ENCODE data around the gene MPV17.
"Not testable (repeated sequence)": the region's sequence is repeated elsewhere in the genome, so short reads cannot be mapped to it uniquely, and the experiment has no call there.

The MPV17 gene

DNA sequence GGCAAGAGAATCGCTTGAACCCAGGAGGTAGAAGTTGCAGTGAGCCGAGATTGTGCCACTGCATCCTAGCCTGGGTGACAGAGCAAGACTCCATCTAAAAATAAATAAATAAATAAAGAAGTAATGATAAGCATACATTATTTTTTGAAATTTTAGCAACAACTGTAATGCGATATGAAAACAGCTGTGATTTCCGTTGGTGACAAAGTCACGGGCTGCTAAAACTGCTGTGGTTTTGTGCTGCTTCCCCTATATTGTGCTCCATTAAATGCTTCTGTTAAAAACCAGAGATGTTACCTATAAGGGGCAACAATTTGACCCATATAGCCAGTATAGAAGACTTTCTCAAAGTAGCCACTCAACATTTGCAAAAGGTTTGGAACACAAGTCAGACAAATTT is 32.3 kb downstream of the MPV17 start:
- no peak for ATAC-seq
- no peaks in the 10 kb centered on the region for H3K36me3 Mint-ChIP-seq
- H3K9me3 Mint-ChIP-seq: no peaks in the 10 kb centered on the region
- no peaks in the 10 kb centered on the region for H3K4me1 Mint-ChIP-seq
- H3K27ac Mint-ChIP-seq: no peak overlapping the region
- H3K27me3 Mint-ChIP-seq: peaks cover 30% of the 10 kb centered on the region
- H3K4me3 Mint-ChIP-seq: no peak overlapping the region

DNA sequence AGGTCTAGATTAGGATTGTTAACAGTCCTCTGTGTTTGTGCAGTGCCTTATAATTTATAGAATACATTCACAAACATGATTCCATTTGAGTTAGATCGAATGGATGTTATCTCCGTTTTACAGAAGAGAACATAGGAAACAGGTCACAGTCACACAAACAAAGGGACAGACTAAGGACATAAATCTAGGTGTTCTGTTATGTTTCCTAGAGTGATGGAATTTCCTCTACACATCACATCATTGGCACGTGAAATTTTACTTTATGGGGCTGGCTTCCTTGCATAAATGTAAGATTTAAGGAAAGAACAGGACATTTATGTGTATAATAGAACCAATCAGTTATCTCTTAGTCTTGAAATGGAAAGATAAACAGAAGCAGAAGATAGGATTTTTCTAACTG is 34.3 kb downstream of the MPV17 start:
- Mint-ChIP-seq H3K4me1 (no peaks in the 10 kb centered on the region), H3K4me3 (no peak overlapping the region), H3K27ac (no peak overlapping the region), H3K9me3 (no peaks in the 10 kb centered on the region), H3K27me3 (peaks cover 30% of the 10 kb centered on the region), H3K36me3 (no peaks in the 10 kb centered on the region)
- ATAC-seq: no peak

DNA sequence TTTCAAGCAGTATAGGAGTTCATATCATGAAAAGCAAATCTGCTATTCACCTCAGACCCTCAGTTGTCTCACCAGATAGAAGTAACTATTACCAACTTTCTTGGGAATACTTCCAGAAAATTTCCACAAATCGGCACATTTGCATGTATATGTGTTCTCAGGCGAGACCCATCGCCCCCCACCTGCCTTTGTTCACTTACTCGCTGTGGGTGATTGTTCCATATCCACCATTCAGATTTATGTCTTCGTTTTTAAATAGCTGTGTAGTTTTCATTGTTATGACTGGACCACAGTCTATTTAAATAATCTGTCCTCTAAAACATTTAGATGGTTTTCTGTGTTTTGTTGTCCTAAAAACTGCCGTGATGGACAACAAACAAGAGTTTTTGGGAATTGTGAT is 37.4 kb downstream of the MPV17 start:
- H3K27me3 Mint-ChIP-seq: peaks cover 55% of the 10 kb centered on the region
- H3K27ac Mint-ChIP-seq: no peak overlapping the region
- no peak overlapping the region for H3K4me3 Mint-ChIP-seq
- no peaks in the 10 kb centered on the region for H3K9me3 Mint-ChIP-seq
- no peaks in the 10 kb centered on the region for H3K4me1 Mint-ChIP-seq
- no peak for ATAC-seq
- H3K36me3 Mint-ChIP-seq: no peaks in the 10 kb centered on the region

DNA sequence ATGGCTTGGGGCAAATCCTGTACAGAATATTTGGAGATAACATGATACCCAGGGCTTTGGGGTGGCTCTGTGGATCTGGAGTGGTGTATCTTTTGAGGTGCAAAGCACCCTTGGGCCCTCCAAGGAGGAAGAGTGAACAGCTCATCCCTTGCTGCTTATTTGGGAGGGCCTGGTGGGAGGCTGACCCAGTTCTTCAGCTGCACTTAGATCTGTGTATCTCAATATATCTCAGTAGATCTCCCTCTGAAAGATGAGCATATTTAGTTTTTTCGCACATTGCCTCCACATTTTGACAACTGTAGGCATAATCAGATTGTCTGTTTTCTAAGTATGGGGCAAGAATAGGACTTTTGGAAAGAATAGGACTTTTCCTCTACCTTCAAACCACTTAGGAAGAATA is 37.9 kb downstream of the MPV17 start:
- Mint-ChIP-seq H3K36me3 (no peaks in the 10 kb centered on the region), H3K27me3 (peaks cover 55% of the 10 kb centered on the region), H3K4me3 (no peak overlapping the region), H3K4me1 (peaks cover 2% of the 10 kb centered on the region), H3K27ac (no peak overlapping the region), H3K9me3 (no peaks in the 10 kb centered on the region)
- no peak for ATAC-seq

DNA sequence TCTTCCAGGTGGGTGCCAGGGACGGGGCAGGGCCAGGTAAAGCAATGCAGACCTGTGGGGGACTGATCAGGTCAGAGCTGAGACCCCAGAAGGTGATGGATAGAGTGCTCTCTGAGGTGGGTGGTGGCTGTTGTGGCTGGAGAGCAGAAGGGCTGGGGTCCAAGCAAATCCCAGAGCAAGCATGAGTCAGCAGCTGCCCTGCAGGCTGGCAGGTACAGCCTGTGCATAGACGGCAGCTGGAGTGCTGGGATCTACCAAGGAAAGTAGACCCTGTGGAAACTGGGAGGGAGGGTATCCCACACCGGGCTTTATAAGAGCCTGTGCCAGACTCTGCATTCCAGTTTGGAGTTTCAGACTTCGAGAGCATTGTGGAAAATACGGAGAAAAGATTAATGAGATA is 40.0 kb downstream of the MPV17 start:
- peaks cover 9% of the 10 kb centered on the region for H3K4me1 Mint-ChIP-seq
- no peak overlapping the region for H3K4me3 Mint-ChIP-seq

DNA sequence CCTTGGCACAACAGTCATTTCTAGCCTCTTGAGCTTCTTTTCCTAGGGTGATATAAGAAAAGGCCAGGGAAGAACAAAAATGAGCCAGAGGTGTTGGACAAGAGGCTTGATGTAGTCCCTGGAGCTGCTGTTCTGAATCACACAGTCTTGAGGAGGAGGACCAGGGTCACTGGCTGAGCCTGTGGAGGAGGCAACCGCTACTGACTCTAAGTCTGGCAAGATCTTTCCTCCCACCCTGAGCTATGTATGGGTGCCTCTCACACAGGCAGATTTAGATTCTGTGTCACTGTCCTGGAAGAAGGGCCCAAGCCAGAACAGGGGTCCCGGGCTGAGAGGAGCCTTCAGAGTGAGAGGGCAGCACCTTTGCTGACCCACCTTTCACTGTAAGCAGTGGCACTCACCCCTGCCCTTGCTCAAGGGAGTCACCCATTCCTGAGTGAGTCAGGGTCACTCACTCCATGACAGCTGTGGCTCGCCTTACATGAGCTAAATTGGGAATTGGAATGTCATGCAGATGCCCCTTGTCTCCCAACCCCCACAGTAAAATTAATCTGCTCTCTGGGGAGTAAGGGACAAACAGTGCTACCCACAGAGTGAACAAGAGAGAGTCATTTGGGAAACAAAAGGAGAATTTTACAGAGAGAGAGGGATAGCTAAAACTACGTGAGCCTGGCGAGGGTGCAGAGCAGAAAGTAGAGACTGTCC is 40.9 kb downstream of the MPV17 start, which contains the start of gene TRIM54:
Gene TRIM54 (plus strand): TSS at position 575 of the 705 bp plus-strand sequence. CDS start 303 bp downstream, outside the sequence.
- no peaks in the 10 kb centered on the region for H3K9me3 Mint-ChIP-seq
- H3K36me3 Mint-ChIP-seq: no peaks in the 10 kb centered on the region
- ATAC-seq: no peak
- no peak within 1 kb of the TSS for H3K4me3 Mint-ChIP-seq
- H3K27me3 Mint-ChIP-seq: peaks cover 41% of the 10 kb centered on the region
- H3K27ac Mint-ChIP-seq: no peak within 1 kb of the TSS
- peaks cover 9% of the 10 kb centered on the region for H3K4me1 Mint-ChIP-seq

More for the DNA sequence above, 40.0 kb downstream of the MPV17 start:
- Mint-ChIP-seq H3K27me3 (peaks cover 41% of the 10 kb centered on the region), H3K9me3 (no peaks in the 10 kb centered on the region), H3K27ac (no peak overlapping the region), H3K36me3 (no peaks in the 10 kb centered on the region)
- ATAC-seq: no peak

DNA sequence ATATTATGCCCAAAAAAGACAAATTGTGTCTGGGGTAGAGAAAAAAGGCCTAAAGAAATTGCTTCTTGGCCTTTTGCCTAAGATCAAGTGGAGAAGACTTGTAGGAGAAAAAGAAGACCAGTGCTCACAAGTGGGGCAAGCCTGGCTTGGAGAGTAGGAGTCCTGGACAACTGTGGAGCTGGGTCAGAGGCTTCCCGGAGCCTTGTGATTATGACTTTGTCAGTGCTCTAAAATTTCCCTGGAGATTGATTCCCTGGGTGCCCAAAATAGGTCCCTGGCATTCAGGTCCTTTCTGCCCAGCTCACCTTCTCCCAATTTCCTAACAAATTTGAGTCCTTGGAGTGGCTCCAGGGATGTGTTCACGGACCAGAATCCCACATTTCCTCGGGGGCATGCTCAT is 41.5 kb downstream of the MPV17 start:
- H3K9me3 Mint-ChIP-seq: no peaks in the 10 kb centered on the region

DNA sequence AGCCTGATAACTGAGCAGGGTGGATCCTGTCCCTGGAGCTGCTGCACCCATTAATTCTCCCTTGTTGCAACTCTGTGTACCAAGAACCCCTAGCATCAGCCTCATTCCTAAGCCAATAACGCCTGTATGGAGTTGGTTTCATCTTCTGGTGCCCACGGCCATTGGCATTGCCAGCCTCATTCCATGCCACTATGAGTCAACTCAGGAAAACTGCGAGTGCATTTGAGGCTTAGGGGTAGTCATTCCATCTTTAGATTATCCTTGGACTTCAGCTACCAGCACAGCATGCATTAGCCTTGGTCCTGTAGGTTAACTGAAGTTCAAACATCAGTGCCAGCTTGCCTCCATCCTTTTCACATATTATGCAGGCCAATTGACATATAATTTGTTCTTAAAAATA is 42.1 kb downstream of the MPV17 start:
- Mint-ChIP-seq H3K9me3 (no peaks in the 10 kb centered on the region), H3K4me3 (no peak overlapping the region), H3K27me3 (peaks cover 45% of the 10 kb centered on the region), H3K27ac (no peak overlapping the region), H3K4me1 (peaks cover 9% of the 10 kb centered on the region), H3K36me3 (no peaks in the 10 kb centered on the region)
- no peak for ATAC-seq

More for the DNA sequence above, 41.5 kb downstream of the MPV17 start:
- ATAC-seq: no peak
- Mint-ChIP-seq H3K27ac (no peak overlapping the region), H3K4me1 (peaks cover 9% of the 10 kb centered on the region), H3K4me3 (no peak overlapping the region), H3K27me3 (peaks cover 42% of the 10 kb centered on the region), H3K36me3 (no peaks in the 10 kb centered on the region)

DNA sequence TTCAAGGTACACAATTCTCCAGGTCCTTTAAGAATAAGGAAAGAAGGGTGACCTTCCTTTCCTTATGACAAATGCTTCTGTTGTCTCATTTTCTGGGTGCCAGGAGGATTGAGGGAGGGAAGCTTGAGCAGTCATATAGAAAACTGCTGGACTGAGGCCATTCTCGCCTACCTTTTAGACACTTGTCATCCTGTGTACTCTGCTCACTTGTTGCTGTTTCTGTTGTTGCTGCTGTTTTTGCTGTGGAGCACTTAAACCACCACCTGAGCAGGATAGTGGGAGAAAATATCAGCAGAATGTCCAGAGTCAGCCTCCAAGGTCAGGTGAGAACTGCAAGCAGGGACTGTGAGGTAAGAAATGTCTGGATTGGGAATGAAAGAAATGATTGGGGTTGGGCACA is 44.9 kb downstream of the MPV17 start:
- peaks cover 55% of the 10 kb centered on the region for H3K27me3 Mint-ChIP-seq
- H3K27ac Mint-ChIP-seq: no peak overlapping the region
- H3K9me3 Mint-ChIP-seq: no peaks in the 10 kb centered on the region
- H3K4me1 Mint-ChIP-seq: peaks cover 9% of the 10 kb centered on the region
- ATAC-seq: no peak
- no peak overlapping the region for H3K4me3 Mint-ChIP-seq
- H3K36me3 Mint-ChIP-seq: no peaks in the 10 kb centered on the region

DNA sequence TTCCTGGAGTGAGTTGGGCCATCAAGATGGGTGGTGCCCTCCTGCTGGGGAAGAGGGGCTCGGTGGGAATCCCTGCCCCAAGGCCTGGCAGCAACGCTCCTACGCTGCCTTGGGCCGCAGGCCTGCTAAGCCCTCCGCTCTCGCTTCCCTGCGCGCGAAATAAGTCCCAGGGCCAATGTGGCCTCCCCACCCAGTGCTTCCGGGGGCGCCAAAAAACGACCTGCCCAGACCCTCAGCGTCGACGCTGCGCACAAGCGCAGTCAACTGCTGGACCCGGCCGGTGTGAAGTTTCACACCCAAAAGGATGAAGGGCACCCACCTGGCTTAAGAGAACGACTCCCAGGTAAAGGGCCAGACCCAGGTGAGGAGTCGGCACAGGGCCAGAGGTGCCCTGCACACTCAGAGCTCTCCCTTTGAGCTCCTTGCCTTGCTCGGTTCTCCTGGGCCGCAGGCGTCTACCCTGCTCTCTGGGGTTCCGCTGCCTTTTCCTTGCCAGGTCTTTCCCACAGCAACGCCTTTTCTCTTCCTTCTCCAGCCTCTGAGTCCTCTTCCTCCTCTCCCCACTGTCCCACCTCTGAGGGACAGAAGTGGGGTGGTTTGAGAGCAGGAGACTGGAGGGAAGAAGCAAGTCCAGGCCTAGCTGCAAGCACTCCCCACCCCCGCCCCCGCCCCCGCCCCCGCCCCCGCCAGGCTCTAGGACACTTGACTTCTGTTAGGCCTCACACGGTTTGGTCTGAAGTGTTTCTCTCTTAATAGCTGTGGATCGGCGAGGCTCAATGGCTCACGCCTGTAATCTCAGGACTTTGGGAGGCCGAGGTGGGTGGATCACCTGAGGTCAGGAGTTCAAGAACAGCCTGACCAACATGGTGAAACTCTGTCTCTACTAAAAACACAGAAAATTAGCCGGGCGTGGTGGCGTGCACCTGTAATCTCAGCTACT is 47.4 kb downstream of the MPV17 start, which contains the start of gene DNAJC5G:
Gene DNAJC5G (plus strand): TSS at position 223 of the 940 bp plus-strand sequence. CDS start 1,296 bp downstream, outside the sequence.
- Mint-ChIP-seq H3K27ac (no peak within 1 kb of the TSS), H3K4me3 (no peak within 1 kb of the TSS), H3K27me3 (peaks cover 33% of the 10 kb centered on the region), H3K9me3 (no peaks in the 10 kb centered on the region), H3K4me1 (peaks cover 9% of the 10 kb centered on the region), H3K36me3 (no peaks in the 10 kb centered on the region)
- ATAC-seq: no peak

DNA sequence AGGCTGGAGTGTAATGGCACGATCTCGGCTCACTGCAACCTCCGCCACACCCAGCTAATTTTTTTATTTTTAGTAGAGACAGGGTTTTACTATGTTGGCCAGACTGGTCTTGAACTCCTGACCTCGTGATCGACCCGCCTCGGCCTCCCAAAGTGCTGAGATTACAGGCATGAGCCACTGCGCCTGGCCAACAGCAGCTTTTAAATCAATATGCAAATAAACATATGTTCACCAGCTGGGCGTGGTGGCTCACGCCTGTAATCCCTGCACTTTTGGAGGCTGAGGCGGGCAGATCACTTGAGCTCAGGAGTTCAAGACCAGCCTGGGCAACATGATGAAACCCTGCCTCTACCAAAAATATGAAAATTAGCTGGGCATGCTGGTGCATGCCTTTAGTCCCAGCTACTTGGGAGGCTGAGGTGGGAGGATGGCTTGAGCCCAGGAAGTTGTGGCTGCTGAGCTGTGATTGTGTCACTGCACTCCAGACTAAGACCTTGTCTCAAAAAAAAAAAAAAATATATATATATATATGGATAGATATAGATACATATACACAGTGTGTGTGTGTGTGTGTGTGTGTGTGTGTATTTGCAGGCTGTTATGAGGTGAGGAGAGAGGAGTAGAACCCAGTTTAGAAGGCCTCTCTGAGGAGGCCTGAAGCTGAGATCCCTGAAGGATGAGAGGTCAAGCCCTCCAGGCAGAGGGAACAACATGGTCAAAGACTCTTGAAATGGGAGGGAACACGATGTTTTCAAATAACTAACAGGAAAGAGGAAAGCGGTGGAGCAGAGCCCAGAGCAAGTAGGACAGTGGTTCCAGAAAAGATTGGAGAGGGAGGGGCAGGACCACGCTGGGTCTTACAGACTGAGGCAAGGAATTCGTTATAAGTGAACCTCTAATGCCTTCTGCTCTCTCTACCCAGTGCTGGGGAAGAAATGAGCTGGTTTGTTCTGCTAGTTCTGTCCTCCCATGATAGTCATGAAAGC is 50.1 kb downstream of the MPV17 start:
- peaks cover 31% of the 10 kb centered on the region for H3K27me3 Mint-ChIP-seq
- H3K36me3 Mint-ChIP-seq, ATAC-seq, H3K27ac Mint-ChIP-seq, H3K4me3 Mint-ChIP-seq, H3K9me3 Mint-ChIP-seq, H3K4me1 Mint-ChIP-seq: not testable (repeated sequence)

DNA sequence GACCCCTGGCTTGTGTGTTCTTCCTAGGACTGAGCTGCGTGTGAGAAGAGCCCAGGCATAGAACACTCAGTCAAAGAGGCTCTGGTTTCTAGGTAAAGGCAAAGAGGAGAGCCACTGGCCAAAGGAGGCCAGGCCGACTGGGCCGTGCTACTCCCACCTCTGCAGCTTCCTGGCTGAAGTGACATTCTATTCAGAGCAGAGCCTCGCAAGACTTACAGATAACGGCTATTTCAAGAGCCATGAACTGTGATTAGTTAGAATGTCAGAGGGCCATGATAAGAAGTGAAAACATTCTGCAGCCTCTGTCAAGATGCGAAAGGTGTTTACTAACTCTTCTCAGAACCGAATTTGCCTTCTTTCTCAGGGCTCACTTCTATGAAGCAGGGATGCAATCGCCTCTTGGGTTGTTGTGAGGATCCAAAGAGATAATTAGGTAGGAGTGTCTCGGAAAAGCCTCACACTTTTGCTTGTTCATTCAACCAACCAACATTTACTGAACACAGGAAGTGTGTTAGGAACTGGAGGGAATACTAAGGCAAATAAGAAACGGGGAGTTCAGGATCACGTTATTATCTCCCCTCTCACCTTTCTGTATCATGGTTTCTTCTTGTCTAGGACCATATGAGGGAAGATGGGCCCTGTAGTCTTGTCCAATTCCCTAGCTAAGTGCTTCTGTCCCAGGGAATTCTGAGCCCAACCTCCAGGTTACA is 51.1 kb downstream of the MPV17 start:
- ATAC-seq: no peak
- Mint-ChIP-seq H3K36me3 (no peaks in the 10 kb centered on the region), H3K4me1 (no peaks in the 10 kb centered on the region), H3K4me3 (no peak overlapping the region), H3K9me3 (no peaks in the 10 kb centered on the region), H3K27me3 (peaks cover 20% of the 10 kb centered on the region), H3K27ac (no peak overlapping the region)

DNA sequence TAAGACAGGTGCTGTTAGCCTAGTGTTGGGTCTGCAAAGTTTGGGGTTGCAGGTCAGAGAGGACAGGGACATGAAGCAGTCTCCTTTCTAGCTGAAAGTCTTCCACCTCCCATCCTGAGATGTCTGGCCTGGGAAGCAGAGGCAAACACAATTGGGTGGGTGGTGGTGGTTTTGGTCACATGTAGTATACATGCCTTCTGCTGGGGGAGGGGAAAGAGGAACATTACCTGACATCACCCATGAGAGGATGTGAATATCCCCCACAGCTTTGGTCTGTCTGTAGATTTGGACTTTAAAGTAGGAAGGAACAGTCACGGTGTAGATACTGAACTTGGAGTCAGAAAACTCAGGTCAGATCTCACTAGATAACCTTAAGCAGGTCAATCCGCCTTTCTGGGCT is 52.2 kb downstream of the MPV17 start:
- H3K27me3 Mint-ChIP-seq: peaks cover 13% of the 10 kb centered on the region
- H3K27ac Mint-ChIP-seq: no peak overlapping the region
- no peak overlapping the region for H3K4me3 Mint-ChIP-seq
- no peaks in the 10 kb centered on the region for H3K9me3 Mint-ChIP-seq
- no peaks in the 10 kb centered on the region for H3K4me1 Mint-ChIP-seq
- ATAC-seq: no peak
- H3K36me3 Mint-ChIP-seq: no peaks in the 10 kb centered on the region

DNA sequence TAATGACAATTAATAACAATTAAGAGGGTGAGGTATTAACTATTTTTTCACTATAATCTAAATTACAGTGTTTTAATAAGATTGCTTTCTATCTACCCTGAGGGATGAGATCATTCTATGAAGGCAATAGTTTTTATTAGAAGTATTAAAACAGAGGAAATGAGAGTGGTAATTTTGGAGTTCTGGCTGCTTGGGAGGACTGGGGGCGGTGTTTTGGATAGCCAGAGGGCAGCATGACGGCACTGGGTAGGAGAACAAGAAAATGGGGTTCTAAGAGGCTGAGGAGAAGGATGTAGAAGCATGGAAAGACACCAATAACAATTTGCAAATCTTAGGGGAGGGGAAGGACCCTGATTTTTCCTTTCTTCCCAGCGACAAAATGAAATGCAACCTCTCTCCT is 52.8 kb downstream of the MPV17 start:
- Mint-ChIP-seq H3K36me3 (no peaks in the 10 kb centered on the region), H3K27ac (no peak overlapping the region), H3K4me1 (no peaks in the 10 kb centered on the region), H3K4me3 (no peak overlapping the region), H3K27me3 (peaks cover 12% of the 10 kb centered on the region), H3K9me3 (no peaks in the 10 kb centered on the region)
- ATAC-seq: no peak

All from stimulated activated memory B cell treated with anti-CD40 and anti-IgM and Interleukin-4, amounts not matched to agents 10 μg/mL and 1 μg/mL and 100 μg/mL, for 72 hours (primary cell).